Hypothalamus (tissue), 51 donors: ENCODE data around the gene FBXL14.

Source experiments
- DNase-seq, 51 donors: peaks; one replicate each; lab custom pipeline; 2025; lab: John Stamatoyannopoulos, UW

FBXL14 gene

GRCh38 chr12:1594261-1595025, at the start of gene FBXL14:
TSS of gene FBXL14 (minus strand) at chr12:1594581. CDS start at chr12:1594066, 515 bp downstream.
- DNase-seq: peak; percentile 51 to 94 (median 85)

GRCh38 chr12:1643905-1644533, 49.6 kb upstream of the FBXL14 start:
- DNase-seq: peak in 1 of 51 donors; percentile 60

GRCh38 chr12:1643043-1643442, 48.7 kb upstream of the FBXL14 start:
- DNase-seq: no peak

GRCh38 chr12:1642513-1642912, 48.1 kb upstream of the FBXL14 start:
- DNase-seq: no peak

- DNase-seq: no peak
Observed at GRCh38 chr12:1640328-1641234, 46.2 kb upstream of the FBXL14 start.

GRCh38 chr12:1639538-1639937, 45.2 kb upstream of the FBXL14 start:
- DNase-seq: no peak

GRCh38 chr12:1638203-1638602, 43.8 kb upstream of the FBXL14 start:
- DNase-seq: no peak

- DNase-seq: no peak
Observed at GRCh38 chr12:1635301-1636095, 41.1 kb upstream of the FBXL14 start.

GRCh38 chr12:1634590-1635191, 40.3 kb upstream of the FBXL14 start:
- DNase-seq: peak in 48 of 51 donors; percentile 16 to 85 (median 61)

- no peak for DNase-seq
Observed at GRCh38 chr12:1634149-1634548, 39.8 kb upstream of the FBXL14 start.

- DNase-seq: no peak
Observed at GRCh38 chr12:1633459-1633858, 39.1 kb upstream of the FBXL14 start.

GRCh38 chr12:1632702-1633101, 38.3 kb upstream of the FBXL14 start:
- DNase-seq: peak in 6 of 51 donors; percentile 26 to 51 (median 30)

- DNase-seq: no peak
Observed at GRCh38 chr12:1630827-1631591, 36.6 kb upstream of the FBXL14 start.

GRCh38 chr12:1630133-1630826, 35.9 kb upstream of the FBXL14 start:
- peak in 25 of 51 donors; percentile 10 to 59 (median 41) for DNase-seq

- DNase-seq: peak in 2 of 51 donors; percentile 41
Observed at GRCh38 chr12:1629338-1630132, 35.2 kb upstream of the FBXL14 start.

GRCh38 chr12:1628666-1629337, 34.4 kb upstream of the FBXL14 start, which contains the start of gene WNT5B:
TSS of gene WNT5B (plus strand) at chr12:1629231. CDS start at chr12:1631355, 2,124 bp downstream.
- DNase-seq: no peak

- no peak for DNase-seq
Observed at GRCh38 chr12:1622406-1622805, 28.0 kb upstream of the FBXL14 start.
